Right atrium auricular region (tissue), 2 donors: ENCODE measurements around the gene TSSK6. TPM values are rescaled to one million over a fixed set of nuclear protein-coding genes. Genes with fewer than 3 reads are reported as not detected.

Experiments
- DNase-seq: peaks from one replicate; pipeline ENCODE4 v3.0.0-alpha.2; 2019; ENCODE audit warnings: low spot score
- H3K27ac ChIP-seq, 2 donors: fragments of 200-600 bp; sonication (generic); 1 replicate in 1 of 2; 2 replicates in 1 of 2; pipeline ENCODE4 v1.5.1; 2016 to 2019
- H3K27me3 ChIP-seq, 2 donors: fragments of 200-600 bp; sonication (generic); one replicate each; pipeline versions ENCODE4 v1.5.1 to v1.6.0; 2017 to 2019
- H3K36me3 ChIP-seq: fragments of 200-600 bp; sonication (generic); one replicate; pipeline ENCODE4 v1.5.1; 2016
- H3K4me1 ChIP-seq, 2 donors: fragments of 200-600 bp; sonication (generic); one replicate each; pipeline versions ENCODE4 v1.5.1 to v1.6.0; 2017 to 2019
- H3K4me3 ChIP-seq, 2 donors: fragments of 200-600 bp; sonication (generic); 1 replicate in 1 of 2; 2 replicates in 1 of 2; pipeline ENCODE4 v1.5.1; 2017 to 2019; ENCODE audit warnings: mild to moderate bottlenecking in 1 of 2, moderate library complexity in 1 of 2
- H3K9me3 ChIP-seq, 2 donors: fragments of 200-600 bp; sonication (generic); one replicate each; pipeline ENCODE4 v1.5.1; 2019
- CTCF ChIP-seq, 2 donors: fragments of 200-600 bp; sonication (generic); IDR thresholded peaks; one replicate each; pipeline ENCODE4 v1.5.1; 2019; ENCODE audit warnings: antibody characterized with exemption in 2 of 2
- total RNA-seq, 2 donors: library from RNA; depleted of rRNA; stranded (reverse); fragments of >200 nt; gene quantifications; one replicate each; pipeline ENCODE4 v1.1.0, GENCODE V29; 2016

The TSSK6 gene
- total RNA-seq, 2 donors from 2014 or later, result 1.2 to 1.3 TPM

- Histone ChIP-seq H3K4me1 (peaks cover 0 to 35% of the 10 kb centered on the region in 2 donors), H3K27ac (no peak overlapping the region), H3K27me3 (no peaks in the 10 kb centered on the region), H3K4me3 (no peak overlapping the region), H3K9me3 (no peaks in the 10 kb centered on the region), H3K36me3 (peaks cover 33% of the 10 kb centered on the region)
- TF ChIP-seq CTCF (IDR thresholded peaks at IDR 0.05), result no peak
- DNase-seq, result no peak
Observed at GRCh38 chr19:19527371-19527656, 12.0 kb upstream of the TSSK6 start.

- no peak for DNase-seq
- no peak for TF ChIP-seq CTCF (IDR thresholded peaks at IDR 0.05)
- Histone ChIP-seq H3K36me3 (peaks cover 33% of the 10 kb centered on the region), H3K4me3 (no peak overlapping the region), H3K4me1 (peaks cover 0 to 30% of the 10 kb centered on the region in 2 donors), H3K9me3 (no peaks in the 10 kb centered on the region), H3K27ac (no peak overlapping the region), H3K27me3 (no peaks in the 10 kb centered on the region)
Observed at GRCh38 chr19:19526581-19527370, 11.4 kb upstream of the TSSK6 start.

- DNase-seq, result no peak
- no peak for TF ChIP-seq CTCF (IDR thresholded peaks at IDR 0.05)
- Histone ChIP-seq H3K27ac (no peak overlapping the region), H3K27me3 (no peaks in the 10 kb centered on the region), H3K36me3 (peaks cover 33% of the 10 kb centered on the region), H3K4me1 (peaks cover 0 to 30% of the 10 kb centered on the region in 2 donors), H3K4me3 (no peak overlapping the region), H3K9me3 (no peaks in the 10 kb centered on the region)
Observed at GRCh38 chr19:19525611-19526380, 10.4 kb upstream of the TSSK6 start.

GRCh38 chr19:19524053-19524452 is 8.7 kb upstream of the TSSK6 start:
- no peak for TF ChIP-seq CTCF (IDR thresholded peaks at IDR 0.05)
- no peaks in the 10 kb centered on the region for H3K9me3 ChIP-seq
- H3K27me3 ChIP-seq, result no peaks in the 10 kb centered on the region
- no peak overlapping the region for H3K4me3 ChIP-seq
- H3K27ac ChIP-seq, result no peak overlapping the region
- H3K4me1 ChIP-seq, result peaks cover 0 to 32% of the 10 kb centered on the region in 2 donors
- DNase-seq, result no peak
- peaks cover 42% of the 10 kb centered on the region for H3K36me3 ChIP-seq

- Histone ChIP-seq H3K36me3 (peaks cover 39% of the 10 kb centered on the region), H3K27me3 (no peaks in the 10 kb centered on the region), H3K27ac (no peak overlapping the region), H3K9me3 (no peaks in the 10 kb centered on the region), H3K4me3 (no peak overlapping the region), H3K4me1 (peaks cover 0 to 26% of the 10 kb centered on the region in 2 donors)
- DNase-seq, result no peak
- no peak for TF ChIP-seq CTCF (IDR thresholded peaks at IDR 0.05)
Observed at GRCh38 chr19:19523177-19523576, 7.8 kb upstream of the TSSK6 start.
